ENCODE data around the gene STKLD1.

GRCh38 chr9:133359399-133360175 is 16.6 kb upstream of the STKLD1 start:
- TF ChIP-seq, protein P1, sequence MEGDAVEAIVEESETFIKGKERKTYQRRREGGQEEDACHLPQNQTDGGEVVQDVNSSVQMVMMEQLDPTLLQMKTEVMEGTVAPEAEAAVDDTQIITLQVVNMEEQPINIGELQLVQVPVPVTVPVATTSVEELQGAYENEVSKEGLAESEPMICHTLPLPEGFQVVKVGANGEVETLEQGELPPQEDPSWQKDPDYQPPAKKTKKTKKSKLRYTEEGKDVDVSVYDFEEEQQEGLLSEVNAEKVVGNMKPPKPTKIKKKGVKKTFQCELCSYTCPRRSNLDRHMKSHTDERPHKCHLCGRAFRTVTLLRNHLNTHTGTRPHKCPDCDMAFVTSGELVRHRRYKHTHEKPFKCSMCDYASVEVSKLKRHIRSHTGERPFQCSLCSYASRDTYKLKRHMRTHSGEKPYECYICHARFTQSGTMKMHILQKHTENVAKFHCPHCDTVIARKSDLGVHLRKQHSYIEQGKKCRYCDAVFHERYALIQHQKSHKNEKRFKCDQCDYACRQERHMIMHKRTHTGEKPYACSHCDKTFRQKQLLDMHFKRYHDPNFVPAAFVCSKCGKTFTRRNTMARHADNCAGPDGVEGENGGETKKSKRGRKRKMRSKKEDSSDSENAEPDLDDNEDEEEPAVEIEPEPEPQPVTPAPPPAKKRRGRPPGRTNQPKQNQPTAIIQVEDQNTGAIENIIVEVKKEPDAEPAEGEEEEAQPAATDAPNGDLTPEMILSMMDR (IDR thresholded peaks at IDR 0.05) = peak in 5 of 7 experiments; percentile 26 to 45 (median 35)
- TF ChIP-seq POLR2A (IDR thresholded peaks at IDR 0.05) = no peak

Measured in body of pancreas (tissue), 4 donors.